Skeletal muscle satellite cell (primary cell): Measurements from ENCODE around the gene FGGY.
"Not testable (repeated sequence)": the region's sequence is repeated elsewhere in the genome, so short reads cannot be mapped to it uniquely, and the experiment has no call there.

ENCODE experiments used
- H3K27me3 ChIP-seq: 2 replicates; pipeline ENCODE4 v1.7.0; 2013; ENCODE audit warnings: low read length; ENCODE audit not compliant: control insufficient read depth, insufficient read depth
- H3K36me3 ChIP-seq: 2 replicates; pipeline ENCODE4 v1.7.0; 2013; ENCODE audit warnings: mild to moderate bottlenecking, control low read depth, low read length; ENCODE audit not compliant: insufficient read depth
- H3K4me1 ChIP-seq: 2 replicates; pipeline ENCODE4 v1.7.0; 2013; ENCODE audit warnings: low read length; ENCODE audit not compliant: control insufficient read depth, insufficient read depth
- H3K4me2 ChIP-seq: 2 replicates; pipeline ENCODE4 v1.7.0; 2013; ENCODE audit warnings: mild to moderate bottlenecking, low read length
- H3K4me3 ChIP-seq: 2 replicates; pipeline ENCODE4 v1.7.0; 2013; ENCODE audit warnings: low read length
- H3K9ac ChIP-seq: 2 replicates; pipeline ENCODE4 v1.7.0; 2013; ENCODE audit warnings: mild to moderate bottlenecking, low read depth, low read length, moderate library complexity
- H3K9me3 ChIP-seq: replicated peaks from 2 replicates; pipeline ENCODE4 v1.7.0; 2013; ENCODE audit warnings: mild to moderate bottlenecking, control low read depth, low read length

The FGGY gene

GRCh38 chr1:59735927-59736326 lies 439.0 kb downstream of the FGGY start:
- not testable (repeated sequence) for H3K27me3 ChIP-seq, H3K9me3 ChIP-seq, H3K9ac ChIP-seq, H3K4me3 ChIP-seq, H3K4me2 ChIP-seq, H3K36me3 ChIP-seq
- H3K4me1 ChIP-seq, result peaks cover 45% of the 10 kb centered on the region

DNA sequence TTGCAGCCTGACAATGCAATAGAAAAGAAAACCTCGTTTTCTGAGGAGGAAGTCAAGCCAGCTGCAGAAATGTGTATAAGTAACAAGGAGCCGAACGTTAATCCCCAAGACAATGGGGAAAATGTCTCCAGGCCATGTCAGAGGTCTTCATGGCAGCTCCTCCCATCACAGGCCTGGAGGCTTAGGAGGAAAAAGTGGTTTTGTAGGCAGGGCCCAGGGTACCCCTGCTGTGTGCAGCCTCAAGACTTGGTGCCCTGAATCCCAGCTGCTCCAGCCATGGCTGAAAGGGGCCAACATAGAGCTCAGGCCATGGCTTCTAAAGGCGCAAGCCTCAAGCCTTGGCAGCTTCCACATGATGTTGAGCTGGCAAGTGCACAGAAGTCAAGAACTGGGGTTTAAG lies 439.9 kb downstream of the FGGY start:
- no peaks in the 10 kb centered on the region for H3K27me3 ChIP-seq
- H3K9me3 ChIP-seq, result peaks cover 7% of the 10 kb centered on the region
- no peaks in the 10 kb centered on the region for H3K36me3 ChIP-seq
- no peak overlapping the region for H3K9ac ChIP-seq
- H3K4me1 ChIP-seq, result peaks cover 37% of the 10 kb centered on the region
- no peak overlapping the region for H3K4me3 ChIP-seq
- no peak overlapping the region for H3K4me2 ChIP-seq

DNA sequence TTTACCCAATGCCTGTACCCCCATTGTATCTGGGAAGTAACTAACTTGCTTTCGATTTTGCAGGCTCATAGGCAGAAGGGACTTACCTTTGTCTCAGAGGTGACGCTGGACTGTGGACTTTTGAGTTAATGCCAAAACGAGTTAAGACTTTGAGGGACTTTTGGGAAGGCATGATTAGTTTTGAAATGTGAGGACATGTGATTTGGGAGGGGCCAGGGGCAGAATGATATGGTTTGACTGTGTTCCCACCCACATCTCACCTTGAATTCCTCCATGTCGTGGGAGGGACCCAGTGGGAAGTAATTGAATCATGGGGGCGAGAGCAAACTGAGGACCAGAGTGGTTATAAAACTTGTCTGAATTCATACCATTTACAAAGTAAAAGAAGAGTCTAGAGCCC lies 440.7 kb downstream of the FGGY start:
- Histone ChIP-seq H3K9me3 (peaks cover 7% of the 10 kb centered on the region), H3K27me3 (no peaks in the 10 kb centered on the region), H3K36me3 (no peaks in the 10 kb centered on the region), H3K4me1 (peaks cover 28% of the 10 kb centered on the region), H3K9ac (no peak overlapping the region), H3K4me2 (no peak overlapping the region), H3K4me3 (no peak overlapping the region)

GRCh38 chr1:59738152-59738551 lies 441.3 kb downstream of the FGGY start:
- Histone ChIP-seq H3K27me3 (no peaks in the 10 kb centered on the region), H3K4me3 (no peak overlapping the region), H3K36me3 (no peaks in the 10 kb centered on the region), H3K9me3 (peaks cover 7% of the 10 kb centered on the region), H3K9ac (peak overlapping the region; percentile 22), H3K4me2 (peak overlapping the region; percentile 48), H3K4me1 (peaks cover 25% of the 10 kb centered on the region)

DNA sequence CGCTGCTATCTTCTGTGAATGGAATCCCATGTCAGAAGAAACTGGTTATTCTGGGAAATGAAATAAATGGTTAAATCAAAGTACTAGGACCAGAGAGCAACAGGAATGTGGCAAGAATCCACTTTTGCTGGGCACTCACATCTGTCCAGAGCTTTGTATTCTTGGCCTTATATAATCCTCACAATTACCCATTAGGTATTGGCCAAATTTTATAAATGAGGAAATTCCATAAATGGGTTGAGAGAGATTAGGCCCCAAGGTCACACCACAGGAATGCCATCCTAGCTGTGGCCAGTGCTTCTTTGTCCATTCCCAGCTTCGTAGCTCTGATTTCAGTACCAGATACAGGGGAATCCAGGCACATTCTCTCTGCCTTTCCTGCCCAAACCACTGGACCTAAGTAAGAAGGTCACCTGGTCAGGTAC lies 441.7 kb downstream of the FGGY start:
- Histone ChIP-seq H3K36me3 (no peaks in the 10 kb centered on the region), H3K27me3 (no peaks in the 10 kb centered on the region), H3K9ac (peak overlapping the region; percentile 22), H3K9me3 (peaks cover 7% of the 10 kb centered on the region), H3K4me3 (no peak overlapping the region), H3K4me2 (peak overlapping the region; percentile 48), H3K4me1 (peaks cover 22% of the 10 kb centered on the region)

- Histone ChIP-seq H3K36me3 (no peaks in the 10 kb centered on the region), H3K4me2 (peak overlapping the region; percentile 48), H3K9ac (no peak overlapping the region), H3K27me3 (no peaks in the 10 kb centered on the region), H3K9me3 (peaks cover 7% of the 10 kb centered on the region), H3K4me1 (peaks cover 20% of the 10 kb centered on the region), H3K4me3 (no peak overlapping the region)
These were observed 442.2 kb downstream of the FGGY start for GRCh38 chr1:59739111-59739510.

- Histone ChIP-seq H3K4me3 (no peak overlapping the region), H3K4me1 (peaks cover 19% of the 10 kb centered on the region), H3K27me3 (no peaks in the 10 kb centered on the region), H3K4me2 (no peak overlapping the region), H3K36me3 (no peaks in the 10 kb centered on the region), H3K9ac (no peak overlapping the region), H3K9me3 (no peaks in the 10 kb centered on the region)
These were observed 445.6 kb downstream of the FGGY start for GRCh38 chr1:59742526-59742925.

GRCh38 chr1:59743324-59744091 lies 446.6 kb downstream of the FGGY start:
- Histone ChIP-seq H3K4me3 (no peak overlapping the region), H3K27me3 (no peaks in the 10 kb centered on the region), H3K9ac (no peak overlapping the region)

GRCh38 chr1:59747420-59748024 lies 450.6 kb downstream of the FGGY start:
- H3K4me2 ChIP-seq, result no peak overlapping the region
- no peaks in the 10 kb centered on the region for H3K27me3 ChIP-seq
- no peaks in the 10 kb centered on the region for H3K36me3 ChIP-seq
- H3K4me1 ChIP-seq, result peaks cover 30% of the 10 kb centered on the region
- no peak overlapping the region for H3K9ac ChIP-seq
- no peaks in the 10 kb centered on the region for H3K9me3 ChIP-seq
- no peak overlapping the region for H3K4me3 ChIP-seq

More at GRCh38 chr1:59743324-59744091, 446.6 kb downstream of the FGGY start:
- Histone ChIP-seq H3K36me3 (no peaks in the 10 kb centered on the region), H3K9me3 (no peaks in the 10 kb centered on the region), H3K4me2 (no peak overlapping the region), H3K4me1 (peaks cover 9% of the 10 kb centered on the region)

- no peak overlapping the region for H3K4me2 ChIP-seq
- no peak overlapping the region for H3K4me3 ChIP-seq
- no peaks in the 10 kb centered on the region for H3K36me3 ChIP-seq
- H3K9me3 ChIP-seq, result no peaks in the 10 kb centered on the region
- no peak overlapping the region for H3K9ac ChIP-seq
- H3K4me1 ChIP-seq, result peaks cover 32% of the 10 kb centered on the region
- no peaks in the 10 kb centered on the region for H3K27me3 ChIP-seq
These were observed 451.2 kb downstream of the FGGY start for GRCh38 chr1:59748123-59748522.

- H3K4me3 ChIP-seq, result peak overlapping the region; percentile 47
- H3K9me3 ChIP-seq, result no peaks in the 10 kb centered on the region
- peaks cover 32% of the 10 kb centered on the region for H3K4me1 ChIP-seq
- no peaks in the 10 kb centered on the region for H3K36me3 ChIP-seq
- peak overlapping the region; percentile 30 for H3K9ac ChIP-seq
- H3K27me3 ChIP-seq, result no peaks in the 10 kb centered on the region
- peak overlapping the region; percentile 74 for H3K4me2 ChIP-seq
These were observed 453.6 kb downstream of the FGGY start for GRCh38 chr1:59750328-59751003.
